ENCODE data around the gene MSANTD3. TPM values are rescaled to one million over a fixed set of nuclear protein-coding genes. Genes with fewer than 3 reads are reported as not detected.

The MSANTD3 gene
- total and polyA plus RNA-seq, 2 of the 13 experiments (the other 11 are each of a cell fraction or from before 2014, with no cell fraction given), result 10.1 to 19.2 TPM

DNA sequence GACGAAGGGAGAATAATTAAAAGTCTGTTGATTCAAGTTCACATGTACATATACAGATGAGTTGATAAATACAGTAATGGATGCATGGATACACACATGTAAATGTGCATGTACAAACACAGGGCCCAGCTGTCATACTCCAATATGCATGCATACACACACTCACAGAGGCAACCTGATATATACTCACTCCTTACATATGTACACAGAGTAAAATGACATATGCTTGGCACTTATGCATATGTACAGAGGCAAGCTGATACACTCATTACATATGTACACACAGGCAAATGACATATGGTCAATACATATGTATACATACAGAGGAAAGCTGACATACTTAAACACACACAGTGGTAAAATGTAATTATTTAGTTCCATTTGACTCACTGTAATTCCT, 38.8 kb downstream of the MSANTD3 start:
- ChIA-PET CTCF (ENCODE audit: low intra/inter-chr PET ratio, low total read pairs) (no interaction called here), POLR2A (interaction anchor here (1.4 to 1.5 kb wide), 2 partner anchors 54 to 113 kb away, joined by 3 to 4 read pairs; partner anchors contain the start of gene TEX10)
- intact Hi-C loops (cut with micrococcal nuclease; ENCODE audit: unreplicated experiment) (loop anchor here (2.0 kb wide), 1 partner anchor 37 kb away; no protein-coding TSS in a partner anchor), in situ Hi-C loops (cut with HindIII; ENCODE audit: extremely low pct_ligation_motif_present, low pct_unique_long_range_greater_than_20kb) (no loop called here)
- Histone ChIP-seq H3K9me3 (ENCODE audit: low read length) (no peaks in the 10 kb centered on the region), H3K27me3 (ENCODE audit: control insufficient read depth in 1 of 2, insufficient read depth in 2 of 2, low read length in 2 of 2) (no peaks in the 10 kb centered on the region), H3K36me3 (replicated peaks in 1 of 2; ENCODE audit: control insufficient read depth in 1 of 2, insufficient read depth in 2 of 2, low read length in 2 of 2) (no peaks in the 10 kb centered on the region), H3K9ac (ENCODE audit: insufficient read depth, low read depth, low read length) (peak overlapping the region; percentile 27; the same call in 1 of the 2 replicates), H3K4me2 (ENCODE audit: low read depth, low read length) (peak overlapping the region; percentile 32), H4K20me1 (ENCODE audit: insufficient read depth, low read length) (no peaks in the 10 kb centered on the region), H2AFZ (ENCODE audit: low read length) (no peak overlapping the region), H3K4me3 (replicated peaks in 1 of 3; ENCODE audit: insufficient read depth in 1 of 3, low read depth in 2 of 3, low read length in 3 of 3) (no peak overlapping the region), H3K4me1 (ENCODE audit: insufficient read depth, low read length) (peaks cover 38% of the 10 kb centered on the region), H3K27ac (ENCODE audit: extremely low read length, insufficient read depth, low read length) (peak overlapping the region; percentile 59), H3K79me2 (ENCODE audit: insufficient read depth, low read length) (no peaks in the 10 kb centered on the region)
- peak; percentile 57 for ATAC-seq
- no peak for DNase-seq (ENCODE audit: low spot score)
- no peak for FAIRE-seq
- TSS peak; percentile 82 for BruUV-seq (replicated peaks)
- TF ChIP-seq ZNF879 (CRISPR knock-in tag; IDR thresholded peaks at IDR 0.05) (no peak), POLR2A (IDR thresholded peaks at IDR 0.05; ENCODE audit: insufficient read depth in 1 of 2, low read depth in 2 of 2, low read length in 2 of 2) (peak in 1 of 2 experiments; percentile 14; a peak in 1 of 4 replicates), FOXA1 (IDR thresholded peaks at IDR 0.05) (no peak), FOXA1 (CRISPR knock-in tag; IDR thresholded peaks at IDR 0.05) (peak; percentile 28; the same call in 1 of the 2 replicates), ZNF678 (CRISPR knock-in tag; IDR thresholded peaks at IDR 0.05) (no peak)
- TF ChIP-seq, protein P1, sequence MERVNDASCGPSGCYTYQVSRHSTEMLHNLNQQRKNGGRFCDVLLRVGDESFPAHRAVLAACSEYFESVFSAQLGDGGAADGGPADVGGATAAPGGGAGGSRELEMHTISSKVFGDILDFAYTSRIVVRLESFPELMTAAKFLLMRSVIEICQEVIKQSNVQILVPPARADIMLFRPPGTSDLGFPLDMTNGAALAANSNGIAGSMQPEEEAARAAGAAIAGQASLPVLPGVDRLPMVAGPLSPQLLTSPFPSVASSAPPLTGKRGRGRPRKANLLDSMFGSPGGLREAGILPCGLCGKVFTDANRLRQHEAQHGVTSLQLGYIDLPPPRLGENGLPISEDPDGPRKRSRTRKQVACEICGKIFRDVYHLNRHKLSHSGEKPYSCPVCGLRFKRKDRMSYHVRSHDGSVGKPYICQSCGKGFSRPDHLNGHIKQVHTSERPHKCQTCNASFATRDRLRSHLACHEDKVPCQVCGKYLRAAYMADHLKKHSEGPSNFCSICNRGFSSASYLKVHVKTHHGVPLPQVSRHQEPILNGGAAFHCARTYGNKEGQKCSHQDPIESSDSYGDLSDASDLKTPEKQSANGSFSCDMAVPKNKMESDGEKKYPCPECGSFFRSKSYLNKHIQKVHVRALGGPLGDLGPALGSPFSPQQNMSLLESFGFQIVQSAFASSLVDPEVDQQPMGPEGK (CRISPR knock-in tag; IDR thresholded peaks at IDR 0.05), result no peak
- 67% methylated on average over 1 of the region's 1 CpG for WGBS (ENCODE audit: low lambda C conversion rate)
